CD4-positive, alpha-beta T cell (primary cell): ENCODE measurements around the gene ACAP3. TPM values are rescaled to one million over a fixed set of nuclear protein-coding genes. Genes with fewer than 3 reads are reported as not detected.

ENCODE experiments used
- ATAC-seq: fragments of 200-7000 bp; cut with Tn5 transposase; one replicate; pipeline ENCODE4 v1.10.0; 2022; ENCODE audit warnings: mild to moderate bottlenecking; ENCODE audit not compliant: poor library complexity
- CTCF ChIA-PET: fragments of 350-600 bp; sonication (Branson Sonifier 250); formaldehyde crosslinking; loops from one replicate; lab custom pipeline; 2021; ENCODE audit warnings: antibody characterized with exemption, inconsistent platforms; lab: Charles Lee
- POLR2A ChIA-PET: fragments of 350-600 bp; sonication (Branson Sonifier 250); formaldehyde crosslinking; loops from one replicate; lab custom pipeline; 2021; ENCODE audit warnings: antibody characterized with exemption, inconsistent platforms; lab: Charles Lee
- DNase-seq, 14 experiments: peaks; one replicate each; pipeline ENCODE4 v3.0.0-alpha.2; 2013 to 2020; ENCODE audit warnings: mixed read lengths in 2 of 14
- H3K27ac ChIP-seq, 2 donors: one replicate each; pipeline versions ENCODE4 v1.5.1 to v1.7.0; 2013; ENCODE audit warnings: low read length in 2 of 2, low read depth in 1 of 2, mild to moderate bottlenecking in 1 of 2
- H3K27me3 ChIP-seq, 2 experiments: 1 replicate in 1 of 2; 2 replicates in 1 of 2; pipeline versions ENCODE4 v1.6.1 to v1.7.0; 2013; ENCODE audit warnings: low read length in 2 of 2, control low read depth in 1 of 2, mild to moderate bottlenecking in 1 of 2, moderate library complexity in 1 of 2; ENCODE audit not compliant: insufficient read depth in 2 of 2, control insufficient read depth in 1 of 2
- H3K36me3 ChIP-seq: one replicate; pipeline ENCODE4 v1.6.1; 2013; ENCODE audit warnings: low read length, control low read depth; ENCODE audit not compliant: insufficient read depth
- H3K4me1 ChIP-seq: one replicate; pipeline ENCODE4 v1.6.1; 2013; ENCODE audit warnings: low read length, control low read depth; ENCODE audit not compliant: insufficient read depth
- H3K4me3 ChIP-seq: one replicate; pipeline ENCODE4 v1.5.1; 2013; ENCODE audit warnings: mild to moderate bottlenecking, low read length, moderate library complexity
- H3K9me3 ChIP-seq, 2 experiments: 1 replicate in 1 of 2; 2 replicates in 1 of 2; pipeline versions ENCODE4 v1.6.1 to v1.7.0; 2013; ENCODE audit warnings: low read length in 2 of 2, mild to moderate bottlenecking in 2 of 2, control low read depth in 1 of 2, moderate library complexity in 1 of 2; ENCODE audit not compliant: control insufficient read depth in 1 of 2, insufficient read depth in 1 of 2
- H3K27ac Mint-ChIP-seq: one replicate; pipeline ENCODE4 v1.8.0; 2020; ENCODE audit warnings: mixed read lengths
- H3K27me3 Mint-ChIP-seq: one replicate; pipeline ENCODE4 v1.8.0; 2021; ENCODE audit warnings: mixed read lengths
- H3K36me3 Mint-ChIP-seq: one replicate; pipeline ENCODE4 v1.8.0; 2021; ENCODE audit warnings: low read depth, mixed read lengths
- H3K4me1 Mint-ChIP-seq: one replicate; pipeline ENCODE4 v1.8.0; 2021; ENCODE audit warnings: low read depth, mixed read lengths
- H3K4me3 Mint-ChIP-seq: one replicate; pipeline ENCODE4 v1.8.0; 2020; ENCODE audit warnings: mild to moderate bottlenecking, mixed read lengths
- H3K9me3 Mint-ChIP-seq: one replicate; pipeline ENCODE4 v1.8.0; 2020; ENCODE audit warnings: mixed read lengths
- intact Hi-C, 2 experiments: fragments of 100-400 bp; cut with DNase I in 1 of 2; cut with micrococcal nuclease in 1 of 2; formaldehyde crosslinking; loops; one replicate each; pipeline versions ENCODE4 v1.15.1 to v1.9.0; 2023 to 2025; cut with DNase I, micrococcal nuclease
- total RNA-seq, 174 experiments: library from RNA in 2 of 174; stranded (reverse) in 2 of 174; gene quantifications; one replicate each; pipeline ENCODE4 v1.2.3 and lab custom pipeline; 2021 to 2026
- TF ChIP-seq, protein P1 (sequence below): fragments of 200-600 bp; IDR thresholded peaks from one replicate; pipeline ENCODE4 v1.8.0; 2022; ENCODE audit warnings: antibody characterized with exemption, mild to moderate bottlenecking

The ACAP3 gene
- total RNA-seq, 2 experiments from 2014 or later = 45.3 to 46.4 TPM

DNA sequence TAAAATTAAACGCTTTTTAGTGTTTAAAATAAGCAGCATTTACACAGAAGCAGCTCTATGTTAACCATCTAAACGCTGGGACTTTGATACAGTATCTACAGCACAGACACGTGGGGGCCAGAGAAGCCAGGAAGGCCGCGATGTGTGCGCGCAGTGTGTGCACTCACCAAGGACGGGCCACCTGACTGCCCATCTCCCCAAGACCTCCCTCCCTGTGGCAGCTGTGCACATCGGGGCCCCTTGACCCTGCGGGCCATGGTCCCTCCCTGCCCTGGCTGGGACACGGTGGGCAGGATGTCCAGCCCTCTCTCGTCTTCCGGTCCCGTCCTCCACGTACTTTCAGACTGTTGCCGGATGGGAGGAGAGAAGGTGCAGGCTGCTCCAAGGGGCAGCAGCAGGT is 27.6 kb upstream of the ACAP3 start:
- intact Hi-C loops = no loop called here
- Mint-ChIP-seq H3K4me1 (no peaks in the 10 kb centered on the region), H3K36me3 (no peaks in the 10 kb centered on the region), H3K27me3 (no peaks in the 10 kb centered on the region), H3K27ac (no peak overlapping the region), H3K9me3 (no peaks in the 10 kb centered on the region), H3K4me3 (no peak overlapping the region)
- Histone ChIP-seq H3K36me3 (peaks cover 10% of the 10 kb centered on the region), H3K27me3 (no peaks in the 10 kb centered on the region), H3K27ac (no peak overlapping the region), H3K4me3 (no peak overlapping the region), H3K4me1 (peaks cover 4% of the 10 kb centered on the region), H3K9me3 (peaks cover 0 to 5% of the 10 kb centered on the region in 2 experiments)
- DNase-seq (no peak), ATAC-seq (no peak)
- ChIA-PET POLR2A (no interaction called here), CTCF (no interaction called here)
- TF ChIP-seq, protein P1, sequence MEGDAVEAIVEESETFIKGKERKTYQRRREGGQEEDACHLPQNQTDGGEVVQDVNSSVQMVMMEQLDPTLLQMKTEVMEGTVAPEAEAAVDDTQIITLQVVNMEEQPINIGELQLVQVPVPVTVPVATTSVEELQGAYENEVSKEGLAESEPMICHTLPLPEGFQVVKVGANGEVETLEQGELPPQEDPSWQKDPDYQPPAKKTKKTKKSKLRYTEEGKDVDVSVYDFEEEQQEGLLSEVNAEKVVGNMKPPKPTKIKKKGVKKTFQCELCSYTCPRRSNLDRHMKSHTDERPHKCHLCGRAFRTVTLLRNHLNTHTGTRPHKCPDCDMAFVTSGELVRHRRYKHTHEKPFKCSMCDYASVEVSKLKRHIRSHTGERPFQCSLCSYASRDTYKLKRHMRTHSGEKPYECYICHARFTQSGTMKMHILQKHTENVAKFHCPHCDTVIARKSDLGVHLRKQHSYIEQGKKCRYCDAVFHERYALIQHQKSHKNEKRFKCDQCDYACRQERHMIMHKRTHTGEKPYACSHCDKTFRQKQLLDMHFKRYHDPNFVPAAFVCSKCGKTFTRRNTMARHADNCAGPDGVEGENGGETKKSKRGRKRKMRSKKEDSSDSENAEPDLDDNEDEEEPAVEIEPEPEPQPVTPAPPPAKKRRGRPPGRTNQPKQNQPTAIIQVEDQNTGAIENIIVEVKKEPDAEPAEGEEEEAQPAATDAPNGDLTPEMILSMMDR = no peak

DNA sequence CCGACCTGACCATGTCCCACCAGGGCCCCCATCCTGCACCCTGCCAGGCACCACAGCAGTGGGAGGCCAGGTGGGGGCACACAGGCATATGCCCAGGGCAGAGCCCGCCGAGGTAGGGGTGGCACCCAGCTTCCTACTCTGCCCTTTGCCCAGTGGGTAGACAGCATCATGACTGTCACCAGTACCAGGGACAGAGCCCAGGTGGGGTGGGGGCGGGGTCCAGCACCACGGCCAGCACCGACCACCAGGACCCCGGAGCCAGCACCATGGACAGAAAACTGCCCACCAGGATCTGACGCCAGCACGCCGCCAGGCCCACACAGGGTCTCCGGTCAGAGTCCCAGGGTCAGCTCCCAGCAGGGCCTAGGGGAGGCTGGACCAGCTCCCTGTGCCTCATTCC is 27.1 kb upstream of the ACAP3 start:
- Histone ChIP-seq H3K4me1 (peaks cover 5% of the 10 kb centered on the region), H3K9me3 (peaks cover 0 to 5% of the 10 kb centered on the region in 2 experiments), H3K27me3 (no peaks in the 10 kb centered on the region), H3K27ac (no peak overlapping the region), H3K36me3 (peaks cover 7% of the 10 kb centered on the region), H3K4me3 (no peak overlapping the region)
- Mint-ChIP-seq H3K36me3 (no peaks in the 10 kb centered on the region), H3K4me1 (no peaks in the 10 kb centered on the region), H3K27me3 (no peaks in the 10 kb centered on the region), H3K9me3 (no peaks in the 10 kb centered on the region), H3K27ac (no peak overlapping the region), H3K4me3 (no peak overlapping the region)
- CTCF ChIA-PET = no interaction called here
- DNase-seq (no peak), ATAC-seq (no peak)
- POLR2A ChIA-PET = no interaction called here
- TF ChIP-seq, protein P1 = no peak
- intact Hi-C loops = no loop called here

DNA sequence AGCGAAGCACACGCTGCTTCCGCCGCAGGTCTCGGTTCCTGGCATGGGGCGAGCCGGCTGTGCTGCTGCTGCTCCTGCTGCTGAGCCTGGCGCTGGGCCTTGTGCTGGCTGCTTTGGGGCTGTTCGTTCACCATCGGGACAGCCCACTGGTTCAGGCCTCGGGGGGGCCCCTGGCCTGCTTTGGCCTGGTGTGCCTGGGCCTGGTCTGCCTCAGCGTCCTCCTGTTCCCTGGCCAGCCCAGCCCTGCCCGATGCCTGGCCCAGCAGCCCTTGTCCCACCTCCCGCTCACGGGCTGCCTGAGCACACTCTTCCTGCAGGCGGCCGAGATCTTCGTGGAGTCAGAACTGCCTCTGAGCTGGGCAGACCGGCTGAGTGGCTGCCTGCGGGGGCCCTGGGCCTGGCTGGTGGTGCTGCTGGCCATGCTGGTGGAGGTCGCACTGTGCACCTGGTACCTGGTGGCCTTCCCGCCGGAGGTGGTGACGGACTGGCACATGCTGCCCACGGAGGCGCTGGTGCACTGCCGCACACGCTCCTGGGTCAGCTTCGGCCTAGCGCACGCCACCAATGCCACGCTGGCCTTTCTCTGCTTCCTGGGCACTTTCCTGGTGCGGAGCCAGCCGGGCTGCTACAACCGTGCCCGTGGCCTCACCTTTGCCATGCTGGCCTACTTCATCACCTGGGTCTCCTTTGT is 26.0 kb upstream of the ACAP3 start:
- CTCF ChIA-PET = no interaction called here
- POLR2A ChIA-PET = no interaction called here
- no peak overlapping the region for H3K27ac ChIP-seq

More for the DNA sequence above, 26.0 kb upstream of the ACAP3 start:
- TF ChIP-seq, protein P1 = no peak
- intact Hi-C loops = no loop called here
- Histone ChIP-seq H3K36me3 (peaks cover 2% of the 10 kb centered on the region), H3K27me3 (no peaks in the 10 kb centered on the region), H3K4me1 (peaks cover 5% of the 10 kb centered on the region), H3K4me3 (no peak overlapping the region), H3K9me3 (peaks cover 0 to 5% of the 10 kb centered on the region in 2 experiments)
- H3K27me3 Mint-ChIP-seq = no peaks in the 10 kb centered on the region
- ATAC-seq (no peak), DNase-seq (no peak)
- no peaks in the 10 kb centered on the region for H3K9me3 Mint-ChIP-seq
- no peak overlapping the region for H3K4me3 Mint-ChIP-seq
- H3K36me3 Mint-ChIP-seq = no peaks in the 10 kb centered on the region
- H3K4me1 Mint-ChIP-seq = no peaks in the 10 kb centered on the region
- H3K27ac Mint-ChIP-seq = no peak overlapping the region
